B cell (primary cell): ENCODE results near the gene INKA2.

Source experiments
- EZH2 ChIP-seq: IDR thresholded peaks from 2 replicates; pipeline ENCODE4 v1.6.1; 2012; ENCODE audit warnings: borderline replicate concordance, low read depth, mild to moderate bottlenecking, moderate library complexity, low read length; ENCODE audit not compliant: insufficient read depth, poor library complexity, severe bottlenecking
- TF ChIP-seq, protein P1 (sequence below): fragments of 200-600 bp; IDR thresholded peaks from one replicate; pipeline ENCODE4 v1.8.0; 2022; ENCODE audit warnings: antibody characterized with exemption, mild to moderate bottlenecking

DNA sequence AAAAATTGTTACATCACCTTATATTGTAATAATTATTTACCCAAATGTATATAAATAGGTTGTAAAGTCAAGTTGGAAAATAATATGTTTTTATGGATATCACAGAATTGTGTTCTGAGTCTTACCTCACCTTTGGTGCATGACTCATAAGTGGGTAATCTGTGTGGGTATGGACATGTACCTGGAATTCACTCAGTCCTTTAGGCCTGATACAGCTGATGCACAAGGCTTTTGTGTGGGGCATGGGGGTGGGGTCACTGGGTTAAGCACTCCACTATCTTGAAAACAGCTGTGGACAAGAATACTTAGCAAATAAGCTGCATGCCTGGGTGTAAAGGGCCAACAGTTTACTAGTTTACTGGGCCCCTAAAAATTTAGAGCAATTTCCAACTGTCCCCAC is 34.4 kb downstream of the INKA2 start:
- TF ChIP-seq, protein P1, sequence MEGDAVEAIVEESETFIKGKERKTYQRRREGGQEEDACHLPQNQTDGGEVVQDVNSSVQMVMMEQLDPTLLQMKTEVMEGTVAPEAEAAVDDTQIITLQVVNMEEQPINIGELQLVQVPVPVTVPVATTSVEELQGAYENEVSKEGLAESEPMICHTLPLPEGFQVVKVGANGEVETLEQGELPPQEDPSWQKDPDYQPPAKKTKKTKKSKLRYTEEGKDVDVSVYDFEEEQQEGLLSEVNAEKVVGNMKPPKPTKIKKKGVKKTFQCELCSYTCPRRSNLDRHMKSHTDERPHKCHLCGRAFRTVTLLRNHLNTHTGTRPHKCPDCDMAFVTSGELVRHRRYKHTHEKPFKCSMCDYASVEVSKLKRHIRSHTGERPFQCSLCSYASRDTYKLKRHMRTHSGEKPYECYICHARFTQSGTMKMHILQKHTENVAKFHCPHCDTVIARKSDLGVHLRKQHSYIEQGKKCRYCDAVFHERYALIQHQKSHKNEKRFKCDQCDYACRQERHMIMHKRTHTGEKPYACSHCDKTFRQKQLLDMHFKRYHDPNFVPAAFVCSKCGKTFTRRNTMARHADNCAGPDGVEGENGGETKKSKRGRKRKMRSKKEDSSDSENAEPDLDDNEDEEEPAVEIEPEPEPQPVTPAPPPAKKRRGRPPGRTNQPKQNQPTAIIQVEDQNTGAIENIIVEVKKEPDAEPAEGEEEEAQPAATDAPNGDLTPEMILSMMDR: no peak
- TF ChIP-seq EZH2: no peak
